Endometrial microvascular endothelial cells (primary cell): Measurements from ENCODE around the gene S100A12. TPM values are rescaled to one million over a fixed set of nuclear protein-coding genes. Genes with fewer than 3 reads are reported as not detected.
"Not testable (repeated sequence)": the region's sequence is repeated elsewhere in the genome, so short reads cannot be mapped to it uniquely, and the experiment has no call there.

Source experiments
- in situ Hi-C: cut with HindIII; loops from 2 replicates; pipeline ENCODE4 v1.10.0; 2017; ENCODE audit warnings: low sequenced_read_pairs, low pct_unique_long_range_greater_than_20kb; ENCODE audit errors: inconsistent ontology term
- total RNA-seq: library from RNA; depleted of rRNA; stranded (reverse); fragments of >200 nt; gene quantifications from one replicate; pipeline ENCODE4 v1.2.3, GENCODE V29; 2015; ENCODE audit errors: inconsistent ontology term

S100A12 gene
- total RNA-seq = not detected

DNA sequence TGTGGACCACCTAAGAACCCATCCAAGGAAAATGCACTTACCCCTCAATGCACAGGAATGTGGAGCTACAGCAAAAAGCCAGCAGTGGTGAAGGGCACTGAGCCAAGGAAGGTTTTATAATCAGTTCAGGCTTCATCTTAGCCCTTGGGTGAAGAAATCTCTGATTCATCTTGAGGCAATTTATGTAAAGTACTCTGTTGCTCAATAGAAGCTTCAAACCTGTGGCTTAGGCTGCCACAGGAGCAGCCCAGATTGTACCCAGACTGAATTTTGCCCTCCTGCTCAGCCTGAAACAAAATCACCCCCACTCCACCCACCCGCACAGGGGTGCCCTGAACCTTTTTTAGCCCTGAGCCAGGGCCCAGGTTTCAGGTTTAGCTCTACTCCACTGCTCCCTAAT, at the start of gene S100A12:
Gene S100A12 (minus strand): TSS at position 111 of the 400 bp plus-strand sequence. CDS start 1,029 bp downstream, outside the sequence.
- in situ Hi-C loops = no loop called here

DNA sequence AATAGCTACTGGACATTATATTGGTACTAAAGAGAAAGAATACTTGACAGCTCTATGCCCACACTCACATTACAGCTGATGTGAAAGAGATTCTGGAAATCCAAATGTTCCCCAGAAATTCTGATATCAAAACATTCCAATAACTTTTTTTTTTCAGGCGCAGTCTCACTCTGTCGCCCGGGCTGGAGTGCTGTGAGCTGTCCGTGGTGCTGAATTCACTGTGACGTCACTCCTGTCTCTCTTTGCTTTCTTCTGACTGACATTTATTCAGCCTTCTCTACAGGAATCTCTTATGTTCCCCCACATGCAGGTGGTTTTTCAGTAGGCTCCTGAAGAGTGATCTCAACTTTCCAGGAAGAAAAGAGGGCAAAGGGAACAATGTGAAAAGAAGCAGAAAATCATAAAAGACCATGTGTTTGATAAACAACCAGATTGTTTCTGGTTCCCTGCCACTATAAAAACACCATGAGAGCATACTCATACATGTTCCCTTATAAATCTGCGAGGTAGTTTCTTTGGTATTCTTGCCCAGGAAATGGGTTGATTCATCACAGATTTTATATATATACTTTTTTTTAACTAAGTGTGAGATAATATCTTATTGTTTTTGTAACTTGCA, 47.1 kb upstream of the S100A12 start:
- in situ Hi-C loops = no loop called here

DNA sequence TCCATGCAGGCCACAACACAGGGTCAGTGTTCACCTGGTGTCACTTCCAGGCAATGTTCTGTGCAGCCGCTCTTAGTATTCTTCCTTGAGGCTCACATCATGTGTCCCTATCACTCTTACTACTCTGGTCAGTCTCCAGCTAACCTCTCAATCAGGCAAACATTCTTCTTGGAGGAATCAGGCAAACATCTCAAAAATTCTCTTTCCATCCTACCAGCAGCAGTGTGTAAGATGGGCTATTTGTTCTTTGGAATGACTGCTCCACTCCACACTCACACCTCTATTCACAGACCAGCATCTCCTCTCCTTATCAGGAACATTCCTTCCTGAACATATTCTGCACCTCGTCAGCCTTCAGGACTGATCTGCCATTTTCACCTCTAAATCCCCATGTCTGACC, 44.9 kb upstream of the S100A12 start:
- in situ Hi-C loops = no loop called here

DNA sequence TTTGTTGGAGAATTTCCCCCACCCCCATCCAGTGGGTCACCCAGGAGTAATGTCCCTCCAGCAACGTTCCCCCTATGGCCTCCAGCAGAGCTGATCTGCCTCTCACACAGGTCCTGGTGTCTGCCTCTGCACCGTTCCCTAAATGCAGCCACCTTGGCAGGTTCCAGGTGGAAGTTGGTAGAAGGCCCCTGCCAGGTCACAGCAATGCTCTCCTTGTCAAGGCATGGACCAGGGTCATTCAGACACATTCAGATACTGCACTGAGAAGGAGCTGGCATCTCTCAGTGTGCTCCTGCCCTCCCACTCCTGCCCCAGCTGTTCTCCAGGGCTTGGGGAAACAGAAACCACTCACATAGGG, 44.0 kb upstream of the S100A12 start:
- in situ Hi-C loops = not testable (repeated sequence)

DNA sequence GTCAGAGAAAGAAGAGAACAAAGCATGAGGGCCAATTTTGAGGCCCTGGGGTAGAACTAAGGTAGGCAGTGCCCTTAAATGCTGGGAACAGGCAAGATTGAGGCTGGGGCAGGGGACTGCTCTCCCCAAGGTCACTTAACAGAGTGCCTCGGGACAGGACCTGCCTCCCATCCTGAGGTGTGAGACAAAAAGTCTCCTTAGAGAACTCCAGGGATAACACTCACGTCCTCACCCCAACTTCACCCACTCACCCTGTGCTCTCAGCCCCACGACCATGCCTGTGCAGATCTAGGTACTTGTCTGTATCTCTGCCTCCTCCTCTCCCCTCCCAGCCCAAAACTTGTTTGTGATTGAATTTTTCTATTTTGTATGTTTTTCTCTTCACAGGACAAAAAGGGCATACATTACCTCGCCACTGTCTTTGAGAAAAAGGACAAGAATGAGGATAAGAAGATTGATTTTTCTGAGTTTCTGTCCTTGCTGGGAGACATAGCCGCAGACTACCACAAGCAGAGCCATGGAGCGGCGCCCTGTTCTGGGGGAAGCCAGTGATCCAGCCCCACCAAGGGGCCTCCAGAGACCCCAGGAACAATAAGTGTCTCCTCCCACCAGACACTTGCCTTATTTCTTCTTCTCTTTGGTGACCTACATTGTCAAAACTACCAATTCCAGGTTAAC, 43.5 kb upstream of the S100A12 start:
- in situ Hi-C loops = not testable (repeated sequence)

DNA sequence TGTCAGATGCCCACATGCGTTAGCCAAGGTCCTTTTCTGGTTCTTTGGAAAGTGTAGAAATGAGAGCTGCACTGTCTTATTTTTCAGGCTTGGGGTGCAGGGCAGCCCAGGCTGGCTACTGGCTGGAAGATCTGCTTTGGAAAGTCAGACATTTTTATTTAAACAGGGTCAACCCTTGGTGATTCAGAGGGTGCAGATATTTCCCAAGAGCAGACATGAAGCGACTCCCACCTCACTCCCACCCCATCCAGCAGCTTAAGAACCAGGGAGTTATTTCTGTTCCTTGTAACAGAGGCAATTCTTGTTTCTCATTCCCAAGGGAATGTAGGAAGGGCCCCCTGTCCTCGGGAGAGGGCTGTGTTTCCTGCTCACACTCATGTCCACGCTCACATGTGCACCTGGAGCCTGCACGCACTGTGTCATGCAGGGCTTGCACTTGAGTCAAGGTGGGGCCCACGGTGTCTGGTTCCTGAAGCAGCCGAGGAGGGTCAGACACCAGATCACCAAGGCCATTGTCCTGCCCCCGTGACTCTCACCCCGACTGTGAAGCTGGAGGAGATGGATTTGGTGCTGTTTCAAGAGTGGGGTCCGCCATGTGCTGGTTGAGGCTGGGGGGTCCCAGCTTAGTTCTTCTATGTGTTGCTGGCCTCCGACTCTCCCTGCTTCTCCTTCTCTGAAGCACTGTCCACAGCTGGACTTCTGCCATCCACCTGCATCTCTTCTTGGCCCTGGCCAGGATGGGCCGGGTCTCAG, 41.9 kb upstream of the S100A12 start:
- in situ Hi-C loops = no loop called here

DNA sequence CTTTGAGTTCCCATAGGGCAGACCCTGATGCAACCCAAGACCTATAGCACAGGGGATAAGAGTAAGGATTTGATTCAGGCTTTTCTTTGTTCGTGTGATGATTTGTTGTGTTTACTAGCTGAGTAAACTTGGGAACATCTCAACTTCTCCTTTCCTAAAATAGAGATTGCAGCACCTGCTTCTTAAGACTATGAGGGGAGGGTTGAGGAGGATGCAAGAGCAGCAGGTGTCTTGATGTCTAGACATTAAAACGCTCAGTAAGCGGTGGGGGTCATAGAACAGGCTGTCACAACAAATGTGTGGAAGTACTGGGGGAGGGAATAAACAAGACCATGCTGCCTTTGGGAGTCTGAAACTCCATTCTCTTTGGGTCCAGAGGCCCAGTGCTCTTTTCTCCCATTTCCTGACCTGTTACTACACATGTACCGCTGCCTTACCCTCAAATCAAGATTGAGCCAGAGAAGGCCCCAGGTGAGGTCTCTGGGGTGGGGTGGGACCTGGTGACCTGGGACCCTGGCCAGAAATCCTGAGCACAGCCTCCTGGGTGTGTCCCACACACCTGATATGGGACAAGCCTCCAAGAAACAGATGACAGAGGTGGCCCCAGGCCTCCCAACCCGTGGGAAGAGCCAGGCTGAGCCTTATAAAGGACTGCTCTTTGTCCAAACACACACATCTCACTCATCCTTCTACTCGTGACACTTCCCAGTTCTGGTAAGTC, 40.6 kb upstream of the S100A12 start, which contains the start of gene S100A7A:
Gene S100A7A (plus strand): TSS at position 671 of the 721 bp plus-strand sequence. CDS start 1,563 bp downstream, outside the sequence.
- in situ Hi-C loops = no loop called here

DNA sequence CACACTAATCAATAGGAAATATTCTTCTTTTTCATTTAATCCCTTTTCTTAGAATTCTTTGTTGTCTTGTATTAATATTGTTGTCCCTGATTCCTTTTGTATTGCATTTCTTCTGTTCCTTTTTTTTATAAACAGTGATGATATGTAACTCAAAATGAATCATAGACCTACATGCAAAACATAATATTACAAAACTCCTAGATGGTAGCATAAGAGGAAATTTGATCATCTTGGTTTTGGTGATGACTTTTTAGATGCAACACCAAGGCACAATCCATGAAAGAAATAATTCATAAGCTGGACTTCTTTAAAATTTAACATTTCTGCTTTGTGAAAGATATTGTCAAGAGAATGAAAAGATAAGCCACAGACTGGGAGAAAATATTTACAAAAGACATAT, 38.5 kb upstream of the S100A12 start:
- in situ Hi-C loops = not testable (repeated sequence)

DNA sequence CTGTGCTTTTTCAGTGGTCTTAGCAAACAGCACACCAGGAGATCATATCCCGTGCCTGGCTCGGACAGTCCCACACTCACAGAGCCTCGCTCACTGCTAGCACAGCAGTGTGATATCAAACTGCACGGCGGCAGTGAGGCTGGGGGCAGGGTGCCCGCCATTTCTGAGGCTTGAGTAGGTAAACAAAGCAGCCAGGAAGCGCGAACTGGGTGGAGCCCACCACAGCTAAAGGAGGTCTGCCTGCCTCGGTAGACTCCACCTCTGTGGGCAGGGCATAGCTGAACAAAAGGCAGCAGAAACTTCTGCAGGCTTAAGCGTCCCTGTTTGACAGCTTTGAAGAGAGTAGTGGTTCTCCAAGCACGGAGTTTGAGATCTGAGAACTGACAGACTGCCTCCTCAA, 31.9 kb upstream of the S100A12 start:
- in situ Hi-C loops = not testable (repeated sequence)

DNA sequence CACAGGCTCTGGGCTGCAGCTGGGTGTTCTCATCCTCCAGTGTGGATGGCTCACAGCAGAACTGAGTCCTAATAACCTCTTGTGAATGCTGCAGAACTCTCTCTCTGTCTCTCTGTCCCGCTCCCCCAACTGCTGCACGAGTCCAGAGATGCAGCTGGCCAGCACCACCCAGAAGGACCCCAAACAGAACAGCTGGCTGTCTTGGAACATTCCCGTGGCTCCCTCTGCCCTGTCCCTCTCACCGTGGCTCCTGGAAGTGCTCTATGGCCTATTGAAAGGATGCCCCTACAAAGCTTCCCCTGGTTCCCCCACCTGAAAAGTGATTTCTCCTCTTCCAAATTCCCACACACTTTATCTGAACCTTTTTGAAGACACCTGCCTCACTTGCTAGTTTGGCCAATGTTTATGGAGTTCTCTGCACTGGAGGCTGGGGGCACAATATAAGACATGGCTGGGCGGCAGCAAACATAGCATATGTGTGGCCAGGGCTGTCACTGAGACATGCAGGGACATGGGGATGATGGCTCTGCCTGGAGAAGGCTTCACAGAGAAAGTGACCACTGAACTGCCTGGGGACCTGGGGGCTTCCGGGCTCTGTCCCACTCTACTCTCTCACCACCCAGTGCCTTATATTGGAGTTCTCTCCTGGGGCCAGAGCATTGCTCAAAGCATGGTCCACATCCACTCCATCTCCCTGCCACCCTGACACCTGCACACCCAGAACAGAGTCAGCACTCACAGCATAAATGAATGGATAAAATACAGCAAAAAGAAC, 30.6 kb upstream of the S100A12 start:
- in situ Hi-C loops = not testable (repeated sequence)

DNA sequence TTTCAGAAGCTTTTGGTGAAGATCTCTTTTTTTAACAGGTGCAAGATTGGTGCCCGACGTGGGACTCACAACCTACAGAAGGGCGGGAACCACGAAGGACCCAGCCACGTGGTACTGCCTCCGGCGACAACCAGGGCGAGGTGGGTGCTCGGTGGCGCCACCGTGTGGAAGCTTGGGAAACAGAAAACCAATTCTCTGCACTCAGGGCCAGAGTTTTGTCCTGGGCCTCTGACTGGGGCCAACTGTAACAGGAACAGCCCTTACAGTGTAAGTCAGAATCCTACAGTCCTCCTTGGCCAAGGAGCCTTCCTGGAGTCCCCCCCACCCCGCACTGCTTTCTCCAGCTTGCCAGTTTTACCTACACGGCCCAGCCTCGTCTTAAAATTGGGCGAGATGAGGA, 29.3 kb upstream of the S100A12 start:
- in situ Hi-C loops = no loop called here

DNA sequence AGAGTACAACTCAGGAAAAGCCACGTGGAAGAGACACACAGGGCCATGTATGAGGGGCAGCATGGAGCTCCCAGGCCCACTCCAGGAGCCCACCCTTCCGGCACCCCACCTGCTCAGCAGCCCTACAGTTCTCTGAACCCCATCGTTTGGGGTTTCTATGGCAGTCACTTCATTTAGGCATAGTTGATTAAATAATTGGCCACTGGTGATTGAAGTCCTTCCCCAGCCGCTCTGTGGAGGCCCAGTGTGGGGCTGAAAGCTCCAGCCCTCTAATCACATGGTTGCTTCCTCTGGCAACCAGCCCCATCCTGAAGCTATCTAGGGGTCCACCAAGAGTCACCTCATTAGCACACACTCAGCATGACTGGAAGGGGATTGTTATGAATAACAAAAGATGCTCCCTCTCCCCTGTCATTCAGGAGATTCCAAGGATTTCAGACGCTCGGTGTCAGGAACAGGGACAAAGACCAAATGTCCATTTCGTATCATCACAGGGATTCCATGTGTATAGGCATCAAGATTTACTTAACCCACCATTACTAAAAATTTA, 28.7 kb upstream of the S100A12 start:
- in situ Hi-C loops = no loop called here

DNA sequence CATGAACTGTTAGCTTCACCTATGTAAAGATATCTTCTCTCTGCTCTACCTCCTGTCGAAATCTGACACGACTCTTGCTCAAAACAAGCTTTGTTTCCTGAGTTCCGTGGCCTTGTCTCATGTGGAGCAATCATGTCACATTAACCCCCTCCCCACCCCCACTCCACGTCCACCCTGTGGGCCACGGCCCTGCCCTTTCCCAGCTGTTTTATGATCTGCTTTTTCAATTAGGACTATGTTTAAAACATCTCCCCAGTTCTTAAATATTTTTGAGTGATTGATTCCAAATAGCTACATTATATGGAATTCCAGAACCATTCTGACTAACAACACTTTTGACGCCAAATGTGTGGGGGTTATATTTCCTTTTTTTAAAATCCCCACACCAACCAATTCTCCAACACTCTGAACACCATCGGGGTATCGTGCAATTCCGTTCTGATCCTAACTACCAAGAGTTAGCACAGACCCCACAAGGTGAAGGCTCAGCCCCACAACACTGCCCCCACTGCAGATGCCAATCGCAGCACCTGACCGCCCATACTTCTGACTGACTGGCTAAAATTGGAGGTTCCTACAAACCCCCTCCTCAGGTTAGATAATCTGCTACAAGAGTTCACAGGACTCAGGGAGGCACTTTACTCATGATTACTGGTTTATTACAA, 28.1 kb upstream of the S100A12 start:
- in situ Hi-C loops = no loop called here

DNA sequence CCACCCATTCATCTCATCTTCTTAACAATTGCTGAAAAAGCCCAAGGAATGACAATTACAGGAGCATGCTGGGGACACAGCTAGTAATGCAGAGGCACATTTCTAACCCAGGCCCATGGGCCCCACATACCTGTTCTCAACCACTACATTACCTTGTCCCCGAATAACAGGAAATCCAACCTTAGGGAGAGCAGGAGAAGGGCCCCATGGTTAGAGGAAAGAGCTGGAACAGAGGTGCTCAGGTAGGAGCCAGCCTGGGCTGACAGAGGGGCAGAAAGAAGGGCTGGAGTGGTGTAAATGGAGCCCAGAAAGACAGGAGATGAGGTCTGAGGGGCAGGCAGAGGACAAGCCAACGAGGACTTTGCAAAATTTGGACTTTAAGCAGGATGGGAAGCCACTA, 26.8 kb upstream of the S100A12 start:
- in situ Hi-C loops = no loop called here

DNA sequence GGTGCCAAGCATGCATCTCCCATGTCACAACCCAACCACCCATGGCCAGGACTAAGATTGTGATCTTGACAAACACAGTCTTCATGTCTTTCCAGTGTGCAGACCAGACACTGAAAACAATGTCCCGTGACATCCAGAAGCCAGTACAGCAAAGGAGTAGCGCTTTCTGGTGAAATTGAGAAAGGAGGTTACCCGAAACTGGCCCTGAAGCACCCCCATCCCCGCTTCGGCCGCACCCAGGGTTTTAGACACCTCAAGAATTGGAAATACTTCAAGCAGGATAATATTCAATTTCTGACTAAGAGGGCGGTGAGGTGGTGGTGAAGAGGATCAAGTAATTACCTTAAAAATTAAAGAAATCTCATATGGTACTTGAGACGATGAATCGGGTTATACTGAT, 26.0 kb upstream of the S100A12 start:
- in situ Hi-C loops = no loop called here

DNA sequence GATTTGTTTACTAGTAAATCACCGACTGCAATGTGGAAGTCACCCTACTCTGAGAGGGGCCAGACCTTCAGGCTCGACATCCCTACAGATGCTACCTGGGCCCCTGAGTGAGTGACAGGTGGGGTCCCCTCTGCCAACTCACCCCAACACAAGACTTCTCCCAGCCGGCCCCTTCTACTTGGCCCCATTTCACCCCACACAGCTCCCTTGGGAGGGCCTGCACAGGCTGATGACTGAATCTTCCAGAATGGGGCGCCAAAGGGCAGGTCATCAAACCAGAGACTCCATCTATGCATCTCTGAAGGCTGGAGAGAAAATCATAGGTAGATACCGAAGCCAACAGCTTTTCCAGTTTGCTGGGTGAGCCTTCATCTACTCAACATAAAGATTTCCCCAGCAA, 24.8 kb upstream of the S100A12 start:
- in situ Hi-C loops = no loop called here

DNA sequence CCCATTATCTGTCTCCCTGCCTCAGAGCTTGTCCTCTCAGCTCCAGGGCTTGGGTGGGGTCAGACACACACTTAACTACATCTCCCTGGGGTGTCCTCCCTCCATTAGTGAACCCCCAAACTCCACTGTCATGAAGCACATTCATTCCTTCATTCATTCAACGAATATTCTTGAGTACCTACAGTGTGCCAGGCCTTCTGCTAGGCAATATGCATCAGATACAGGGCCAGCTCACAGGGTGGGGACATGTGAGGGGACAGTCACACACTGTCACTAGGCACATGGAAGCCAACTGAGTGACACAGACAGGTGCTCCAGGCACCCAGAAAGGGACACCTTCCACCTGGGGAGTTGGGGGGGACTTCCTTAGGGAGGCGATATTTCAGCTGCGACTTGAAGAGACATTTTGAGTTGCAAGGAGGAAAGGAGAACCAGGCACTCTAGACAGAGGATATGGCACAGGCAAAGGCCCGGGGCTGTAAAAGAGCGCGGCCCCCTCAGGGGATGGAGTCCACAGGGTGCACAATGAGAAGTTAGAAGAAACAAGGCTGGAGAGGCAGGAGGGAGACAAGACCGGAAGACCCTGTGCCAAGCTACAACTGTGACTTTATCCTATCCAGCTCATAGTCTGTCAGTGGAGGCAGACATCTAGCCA, 24.1 kb upstream of the S100A12 start:
- in situ Hi-C loops = no loop called here
